ENCODE data around the gene APOC1.

APOC1 gene

GRCh38 chr19:44889830-44890365 lies 24.5 kb upstream of the APOC1 start:
- Histone ChIP-seq H3K4me2 (ENCODE audit: low read depth, low read length, poor library complexity, severe bottlenecking) (peak overlapping the region; percentile 74), H2AFZ (ENCODE audit: low read length) (peak overlapping the region; percentile 29), H4K20me1 (ENCODE audit: insufficient read depth, low read length, poor library complexity, severe bottlenecking) (peaks cover 15% of the 10 kb centered on the region), H3K36me3 (ENCODE audit: insufficient read depth, low read length) (peaks cover 15% of the 10 kb centered on the region; the same call in 1 of the 2 replicates), H3F3A (ENCODE audit: low read depth) (no peaks in the 10 kb centered on the region), H3K79me2 (ENCODE audit: insufficient read depth, low read length) (peaks cover 33% of the 10 kb centered on the region), H3K9me3 (ENCODE audit: insufficient read depth, low read depth, low read length) (no peaks in the 10 kb centered on the region), H3K9ac (ENCODE audit: low read depth, low read length, poor library complexity, severe bottlenecking) (peak overlapping the region; percentile 64), H3K9me2 (replicated peaks; ENCODE audit: low read depth, low read length) (no peaks in the 10 kb centered on the region), H3K27me3 (ENCODE audit: insufficient read depth, low read length, poor library complexity, severe bottlenecking) (no peaks in the 10 kb centered on the region), H3K4me1 (ENCODE audit: insufficient read depth, low read length, poor library complexity, severe bottlenecking) (peaks cover 24% of the 10 kb centered on the region), H3K4me3 (ENCODE audit: low read length, poor library complexity, severe bottlenecking) (peak overlapping the region; percentile 70)
- TF ChIP-seq EZH2phosphoT487 (IDR thresholded peaks at IDR 0.05; ENCODE audit: borderline replicate concordance) (no peak), CTCF (conservative IDR thresholded peaks at IDR 0.05; ENCODE audit: low read length) (no peak)

GRCh38 chr19:44890366-44891015 lies 23.9 kb upstream of the APOC1 start:
- H3K9me2 ChIP-seq (replicated peaks; ENCODE audit: low read depth, low read length): no peaks in the 10 kb centered on the region
- no peaks in the 10 kb centered on the region for H3K27me3 ChIP-seq (ENCODE audit: insufficient read depth, low read length, poor library complexity, severe bottlenecking)
- peak overlapping the region; percentile 64 for H3K9ac ChIP-seq (ENCODE audit: low read depth, low read length, poor library complexity, severe bottlenecking)
- H2AFZ ChIP-seq (ENCODE audit: low read length): peak overlapping the region; percentile 29
- peaks cover 19% of the 10 kb centered on the region; the same call in 1 of the 2 replicates for H3K36me3 ChIP-seq (ENCODE audit: insufficient read depth, low read length)
- TF ChIP-seq CTCF (conservative IDR thresholded peaks at IDR 0.05; ENCODE audit: low read length) (no peak), EZH2phosphoT487 (IDR thresholded peaks at IDR 0.05; ENCODE audit: borderline replicate concordance) (no peak)
- peak overlapping the region; percentile 74 for H3K4me2 ChIP-seq (ENCODE audit: low read depth, low read length, poor library complexity, severe bottlenecking)
- H4K20me1 ChIP-seq (ENCODE audit: insufficient read depth, low read length, poor library complexity, severe bottlenecking): peaks cover 15% of the 10 kb centered on the region
- peak overlapping the region; percentile 70 for H3K4me3 ChIP-seq (ENCODE audit: low read length, poor library complexity, severe bottlenecking)
- peaks cover 33% of the 10 kb centered on the region for H3K79me2 ChIP-seq (ENCODE audit: insufficient read depth, low read length)
- H3K4me1 ChIP-seq (ENCODE audit: insufficient read depth, low read length, poor library complexity, severe bottlenecking): peaks cover 24% of the 10 kb centered on the region
- H3K9me3 ChIP-seq (ENCODE audit: insufficient read depth, low read depth, low read length): no peaks in the 10 kb centered on the region
- H3F3A ChIP-seq (ENCODE audit: low read depth): no peaks in the 10 kb centered on the region

- TF ChIP-seq CTCF (conservative IDR thresholded peaks at IDR 0.05; ENCODE audit: low read length): no peak
- TF ChIP-seq EZH2phosphoT487 (IDR thresholded peaks at IDR 0.05; ENCODE audit: borderline replicate concordance): no peak
- Histone ChIP-seq H3K4me2 (ENCODE audit: low read depth, low read length, poor library complexity, severe bottlenecking) (peak within 1 kb of the TSS; percentile 100), H3K9ac (ENCODE audit: low read depth, low read length, poor library complexity, severe bottlenecking) (peak within 1 kb of the TSS; percentile 92), H3F3A (ENCODE audit: low read depth) (no peaks in the 10 kb centered on the region), H2AFZ (ENCODE audit: low read length) (peak within 1 kb of the TSS; percentile 29), H3K27me3 (ENCODE audit: insufficient read depth, low read length, poor library complexity, severe bottlenecking) (no peaks in the 10 kb centered on the region), H4K20me1 (ENCODE audit: insufficient read depth, low read length, poor library complexity, severe bottlenecking) (peaks cover 15% of the 10 kb centered on the region), H3K4me1 (ENCODE audit: insufficient read depth, low read length, poor library complexity, severe bottlenecking) (peaks cover 24% of the 10 kb centered on the region), H3K9me3 (ENCODE audit: insufficient read depth, low read depth, low read length) (no peaks in the 10 kb centered on the region), H3K79me2 (ENCODE audit: insufficient read depth, low read length) (peaks cover 38% of the 10 kb centered on the region), H3K36me3 (ENCODE audit: insufficient read depth, low read length) (peaks cover 25% of the 10 kb centered on the region; the same call in 1 of the 2 replicates), H3K4me3 (ENCODE audit: low read length, poor library complexity, severe bottlenecking) (peak within 1 kb of the TSS; percentile 100), H3K9me2 (replicated peaks; ENCODE audit: low read depth, low read length) (no peaks in the 10 kb centered on the region)
These were observed 23.2 kb upstream of the APOC1 start, which contains the start of gene TOMM40 for GRCh38 chr19:44891016-44891882. Gene TOMM40, plus strand, starts transcription at chr19:44891254. Its CDS starts 162 bp downstream, at chr19:44891416.

All from Loucy (cell line).